Mesodermal cell (in vitro differentiated cells): Measurements from ENCODE around the gene DLG2.
"Not testable (repeated sequence)": the region's sequence is repeated elsewhere in the genome, so short reads cannot be mapped to it uniquely, and the experiment has no call there.

Experiments
- H3K27ac ChIP-seq: 2 replicates; pipeline ENCODE4 v1.7.0; 2013; ENCODE audit warnings: mild to moderate bottlenecking, low read depth, low read length, moderate library complexity; ENCODE audit not compliant: severe bottlenecking
- H3K36me3 ChIP-seq: 2 replicates; pipeline ENCODE4 v1.7.1; 2013; ENCODE audit warnings: mild to moderate bottlenecking, low read length, moderate library complexity; ENCODE audit not compliant: control insufficient read depth, insufficient read depth
- H3K4me1 ChIP-seq: one replicate; pipeline ENCODE4 v1.7.1; 2013; ENCODE audit warnings: mild to moderate bottlenecking, low read length; ENCODE audit not compliant: insufficient read depth, control insufficient read depth, poor library complexity, severe bottlenecking
- H3K4me3 ChIP-seq: 2 replicates; pipeline ENCODE4 v1.7.0; 2013; ENCODE audit warnings: low read length, control low read depth, mild to moderate bottlenecking; ENCODE audit not compliant: insufficient read depth, poor library complexity, severe bottlenecking; ENCODE audit errors: extremely low read depth
- H3K9me3 ChIP-seq: 2 replicates; pipeline ENCODE4 v1.7.1; 2013; ENCODE audit warnings: mild to moderate bottlenecking, low read length, moderate library complexity; ENCODE audit not compliant: control insufficient read depth
- WGBS, 2 experiments: methylation state at CpG; one replicate each; pipeline ENCODE4 v1.1.5; 2013; ENCODE audit warnings: missing lambda C conversion rate in 2 of 2; ENCODE audit not compliant: insufficient coverage in 2 of 2; 5-methylcytosine and 5-hydroxymethylcytosine counted together

DLG2 gene

GRCh38 chr11:83437939-83438338, 2189.2 kb downstream of the DLG2 start:
- H3K4me3 ChIP-seq, result no peak overlapping the region
- 86 to 100% methylated on average over 1 to 2 of the region's 4 CpGs for WGBS, 2 experiments
- no peaks in the 10 kb centered on the region for H3K9me3 ChIP-seq
- no peaks in the 10 kb centered on the region for H3K4me1 ChIP-seq
- H3K27ac ChIP-seq, result no peak overlapping the region
- H3K36me3 ChIP-seq, result no peaks in the 10 kb centered on the region

GRCh38 chr11:83436855-83437254, 2190.3 kb downstream of the DLG2 start:
- no peaks in the 10 kb centered on the region for H3K4me1 ChIP-seq
- WGBS, 2 experiments, result 92 to 100% methylated on average over 3 of the region's 3 CpGs
- no peaks in the 10 kb centered on the region for H3K36me3 ChIP-seq
- H3K9me3 ChIP-seq, result no peaks in the 10 kb centered on the region
- H3K27ac ChIP-seq, result no peak overlapping the region
- H3K4me3 ChIP-seq, result no peak overlapping the region

- 86 to 88% methylated on average over 4 of the region's 6 CpGs for WGBS, 2 experiments
- not testable (repeated sequence) for H3K9me3 ChIP-seq, H3K27ac ChIP-seq, H3K36me3 ChIP-seq, H3K4me1 ChIP-seq, H3K4me3 ChIP-seq
Measured at GRCh38 chr11:83434812-83435211, 2192.3 kb downstream of the DLG2 start.

GRCh38 chr11:83427943-83428342, 2199.2 kb downstream of the DLG2 start:
- Histone ChIP-seq H3K4me3 (no peak overlapping the region), H3K36me3 (no peaks in the 10 kb centered on the region), H3K9me3 (no peaks in the 10 kb centered on the region), H3K4me1 (no peaks in the 10 kb centered on the region), H3K27ac (no peak overlapping the region)
- no CpG with 5 or more reads among the region's 2 CpGs for WGBS, 2 experiments

- Histone ChIP-seq H3K9me3 (no peaks in the 10 kb centered on the region), H3K4me3 (no peak overlapping the region), H3K4me1 (no peaks in the 10 kb centered on the region), H3K27ac (no peak overlapping the region), H3K36me3 (no peaks in the 10 kb centered on the region)
- WGBS, 2 experiments, result 100% methylated on average over 2 of the region's 2 CpGs; no CpG with 5 or more reads in 1 of the 2 experiments
Measured at GRCh38 chr11:83427501-83427900, 2199.6 kb downstream of the DLG2 start.

- Histone ChIP-seq H3K27ac (no peak overlapping the region), H3K4me1 (no peaks in the 10 kb centered on the region), H3K4me3 (no peak overlapping the region), H3K9me3 (no peaks in the 10 kb centered on the region), H3K36me3 (no peaks in the 10 kb centered on the region)
Measured at GRCh38 chr11:83425137-83425466, 2202.0 kb downstream of the DLG2 start.

- no peaks in the 10 kb centered on the region for H3K36me3 ChIP-seq
- no peak overlapping the region for H3K4me3 ChIP-seq
- 82 to 100% methylated on average over 1 of the region's 2 CpGs for WGBS, 2 experiments
- H3K4me1 ChIP-seq, result no peaks in the 10 kb centered on the region
- H3K27ac ChIP-seq, result no peak overlapping the region
- no peaks in the 10 kb centered on the region for H3K9me3 ChIP-seq
Measured at GRCh38 chr11:83424376-83425136, 2202.6 kb downstream of the DLG2 start.

- 86 to 100% methylated on average over 1 to 2 of the region's 5 CpGs for WGBS, 2 experiments
- H3K4me3 ChIP-seq, H3K27ac ChIP-seq, H3K36me3 ChIP-seq, H3K4me1 ChIP-seq, H3K9me3 ChIP-seq: not testable (repeated sequence)
Measured at GRCh38 chr11:83422641-83423040, 2204.5 kb downstream of the DLG2 start.

GRCh38 chr11:83410605-83411565, 2216.3 kb downstream of the DLG2 start:
- WGBS, 2 experiments, result 80 to 83% methylated on average over 1 of the region's 2 CpGs
- no peaks in the 10 kb centered on the region for H3K9me3 ChIP-seq
- no peaks in the 10 kb centered on the region for H3K4me1 ChIP-seq

GRCh38 chr11:83409891-83410290, 2217.3 kb downstream of the DLG2 start:
- Histone ChIP-seq H3K27ac (no peak overlapping the region), H3K4me3 (no peak overlapping the region), H3K36me3 (no peaks in the 10 kb centered on the region), H3K9me3 (no peaks in the 10 kb centered on the region), H3K4me1 (no peaks in the 10 kb centered on the region)
- 94 to 97% methylated on average over 2 of the region's 2 CpGs for WGBS, 2 experiments

More at GRCh38 chr11:83410605-83411565, 2216.3 kb downstream of the DLG2 start:
- Histone ChIP-seq H3K36me3 (no peaks in the 10 kb centered on the region), H3K27ac (no peak overlapping the region), H3K4me3 (no peak overlapping the region)

- Histone ChIP-seq H3K9me3 (no peaks in the 10 kb centered on the region), H3K27ac (no peak overlapping the region), H3K4me1 (peaks cover 2% of the 10 kb centered on the region), H3K4me3 (no peak overlapping the region), H3K36me3 (no peaks in the 10 kb centered on the region)
- no CpG with 5 or more reads among the region's 1 CpG for WGBS, 2 experiments
Measured at GRCh38 chr11:83409476-83409875, 2217.7 kb downstream of the DLG2 start.
